Esophagus muscularis mucosa (tissue), 3 donors: ENCODE results near the gene PLXNC1.

Source experiments
- CTCF ChIP-seq, 3 experiments: fragments of 200-600 bp in 2 of 3; fragments of 450-650 bp in 1 of 3; sonication (generic) in 2 of 3; IDR thresholded peaks; one replicate each; pipeline ENCODE4 v1.5.1; 2017 to 2019; ENCODE audit warnings: antibody characterized with exemption in 3 of 3, mild to moderate bottlenecking in 2 of 3, moderate library complexity in 1 of 3
- POLR2A ChIP-seq: fragments of 450-650 bp; IDR thresholded peaks from one replicate; pipeline ENCODE4 v1.6.1; 2017; ENCODE audit warnings: antibody characterized with exemption, moderate library complexity, mild to moderate bottlenecking, low read depth

GRCh38 chr12:94247246-94247645 lies 98.9 kb downstream of the PLXNC1 start:
- no peak for TF ChIP-seq CTCF (IDR thresholded peaks at IDR 0.05)
- no peak for TF ChIP-seq POLR2A
